ENCODE data around the gene PAFAH1B1.
"Not testable (repeated sequence)": the region's sequence is repeated elsewhere in the genome, so short reads cannot be mapped to it uniquely, and the experiment has no call there.

Gene PAFAH1B1

DNA sequence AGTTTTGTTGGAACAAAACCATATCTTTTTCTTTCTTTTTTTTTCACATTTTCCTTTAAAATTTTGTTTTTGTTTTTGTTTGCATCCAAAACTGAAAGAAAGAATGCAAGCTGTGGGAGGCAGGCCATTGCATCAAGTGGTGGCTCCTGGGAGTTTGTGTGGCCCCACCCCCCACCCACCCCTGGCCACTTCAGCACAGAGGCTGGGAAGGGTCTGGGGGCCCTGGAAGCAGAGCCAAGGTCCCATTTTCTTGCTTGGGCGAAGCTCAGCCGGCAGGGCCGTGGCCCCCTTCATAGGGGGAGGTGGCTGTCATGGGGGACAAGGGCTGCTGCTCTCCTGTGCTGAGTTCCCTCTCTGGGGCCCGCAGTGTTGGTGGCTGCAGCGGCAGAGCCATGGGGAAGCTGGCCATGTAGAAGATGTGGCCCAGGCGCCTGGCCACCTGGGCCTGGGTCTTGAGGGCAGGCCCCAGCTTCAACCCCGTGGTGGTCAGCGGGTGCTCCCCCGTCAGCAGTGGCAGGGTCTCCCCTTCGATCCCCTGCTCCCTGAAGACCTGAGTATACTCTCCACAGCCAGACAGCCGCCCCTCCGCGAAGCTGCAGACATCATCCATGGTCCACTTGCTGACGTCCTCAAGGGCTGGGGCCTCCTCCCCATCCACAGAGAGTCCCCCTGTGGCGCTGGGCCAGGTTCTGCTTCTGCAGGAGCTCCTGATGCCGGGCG lies 19.8 kb downstream of the PAFAH1B1 start:
- Histone ChIP-seq H3K4me2 (ENCODE audit: low read length) (no peak overlapping the region), H3K9me2 (replicated peaks; ENCODE audit: control insufficient read depth, low read length) (no peaks in the 10 kb centered on the region), H3K4me1 (ENCODE audit: control insufficient read depth, low read length) (peaks cover 7% of the 10 kb centered on the region), H3K27me3 (ENCODE audit: control insufficient read depth, low read length) (no peaks in the 10 kb centered on the region), H3K79me2 (ENCODE audit: control insufficient read depth, low read length) (peaks cover 100% of the 10 kb centered on the region), H4K20me1 (ENCODE audit: control insufficient read depth, insufficient read depth, low read depth, low read length) (peaks cover 26% of the 10 kb centered on the region), H3K4me3 (ENCODE audit: low read length) (no peak overlapping the region), H3K27ac (ENCODE audit: low read depth, low read length) (no peak overlapping the region), H3F3A (ENCODE audit: control insufficient read depth, insufficient read depth) (peaks cover 3% of the 10 kb centered on the region; the same call in 1 of the 2 replicates), H3K36me3 (ENCODE audit: control insufficient read depth, low read length) (peaks cover 41% of the 10 kb centered on the region), H3K9me3 (ENCODE audit: control insufficient read depth, insufficient read depth, low read length) (no peaks in the 10 kb centered on the region)
- TF ChIP-seq, protein P1, sequence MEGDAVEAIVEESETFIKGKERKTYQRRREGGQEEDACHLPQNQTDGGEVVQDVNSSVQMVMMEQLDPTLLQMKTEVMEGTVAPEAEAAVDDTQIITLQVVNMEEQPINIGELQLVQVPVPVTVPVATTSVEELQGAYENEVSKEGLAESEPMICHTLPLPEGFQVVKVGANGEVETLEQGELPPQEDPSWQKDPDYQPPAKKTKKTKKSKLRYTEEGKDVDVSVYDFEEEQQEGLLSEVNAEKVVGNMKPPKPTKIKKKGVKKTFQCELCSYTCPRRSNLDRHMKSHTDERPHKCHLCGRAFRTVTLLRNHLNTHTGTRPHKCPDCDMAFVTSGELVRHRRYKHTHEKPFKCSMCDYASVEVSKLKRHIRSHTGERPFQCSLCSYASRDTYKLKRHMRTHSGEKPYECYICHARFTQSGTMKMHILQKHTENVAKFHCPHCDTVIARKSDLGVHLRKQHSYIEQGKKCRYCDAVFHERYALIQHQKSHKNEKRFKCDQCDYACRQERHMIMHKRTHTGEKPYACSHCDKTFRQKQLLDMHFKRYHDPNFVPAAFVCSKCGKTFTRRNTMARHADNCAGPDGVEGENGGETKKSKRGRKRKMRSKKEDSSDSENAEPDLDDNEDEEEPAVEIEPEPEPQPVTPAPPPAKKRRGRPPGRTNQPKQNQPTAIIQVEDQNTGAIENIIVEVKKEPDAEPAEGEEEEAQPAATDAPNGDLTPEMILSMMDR (IDR thresholded peaks at IDR 0.05; ENCODE audit: low read depth, low read length, poor library complexity, severe bottlenecking), result no peak
- no peak for TF ChIP-seq EZH2phosphoT487 (IDR thresholded peaks at IDR 0.05; ENCODE audit: borderline replicate concordance, low read length)

DNA sequence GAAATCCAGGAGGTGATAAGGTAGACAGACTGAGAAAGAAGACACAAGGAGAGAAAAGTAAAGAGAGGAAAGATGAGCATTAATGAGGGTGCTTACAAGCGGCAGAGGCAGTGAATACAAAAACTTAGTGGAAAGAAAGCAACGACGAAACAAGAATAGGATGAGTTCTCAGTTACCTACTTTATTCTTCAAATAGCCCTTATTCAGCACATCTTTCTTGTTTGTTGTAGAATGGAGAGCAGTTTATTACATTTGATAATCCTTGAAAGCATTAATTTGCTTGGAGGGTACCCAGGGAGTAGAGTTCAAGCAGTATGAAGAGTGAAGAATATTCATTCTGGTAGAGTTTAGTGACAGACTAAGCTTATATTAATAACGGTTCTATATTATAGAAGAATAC lies 22.4 kb downstream of the PAFAH1B1 start:
- no peak overlapping the region for H3K4me2 ChIP-seq (ENCODE audit: low read length)

DNA sequence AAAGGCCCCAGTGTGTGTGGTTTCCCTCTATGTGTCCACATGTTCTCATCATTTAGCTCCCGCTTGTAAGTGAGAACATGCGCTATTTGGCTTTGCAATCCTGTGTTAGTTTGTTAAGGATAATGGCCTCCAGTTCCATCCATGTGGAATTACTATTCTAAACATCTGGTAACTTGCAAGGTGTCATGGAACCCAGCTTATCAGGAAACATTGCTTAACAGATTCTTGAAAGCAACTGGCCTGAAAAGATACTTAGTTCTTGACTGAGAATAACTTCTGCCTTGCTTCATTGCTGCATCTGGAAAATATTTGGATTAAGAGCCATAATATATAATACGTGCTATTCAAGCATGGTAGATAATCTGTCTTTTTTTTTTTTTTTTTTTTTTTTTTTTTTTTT lies 27.8 kb downstream of the PAFAH1B1 start:
- Histone ChIP-seq H3F3A (ENCODE audit: control insufficient read depth, insufficient read depth) (peaks cover 21% of the 10 kb centered on the region), H3K4me3 (ENCODE audit: low read length) (no peak overlapping the region), H3K79me2 (ENCODE audit: control insufficient read depth, low read length) (peaks cover 100% of the 10 kb centered on the region), H3K27ac (ENCODE audit: low read depth, low read length) (no peak overlapping the region), H4K20me1 (ENCODE audit: control insufficient read depth, insufficient read depth, low read depth, low read length) (no peaks in the 10 kb centered on the region; the same call in 1 of the 2 replicates), H3K9me2 (replicated peaks; ENCODE audit: control insufficient read depth, low read length) (no peaks in the 10 kb centered on the region), H3K27me3 (ENCODE audit: control insufficient read depth, low read length) (no peaks in the 10 kb centered on the region), H3K4me1 (ENCODE audit: control insufficient read depth, low read length) (peaks cover 42% of the 10 kb centered on the region), H3K9me3 (ENCODE audit: control insufficient read depth, insufficient read depth, low read length) (0 out of 2 replicates have a peak, but pooled peaks cover 3% of the 10 kb centered on the region), H3K4me2 (ENCODE audit: low read length) (no peak overlapping the region), H3K36me3 (ENCODE audit: control insufficient read depth, low read length) (peaks cover 39% of the 10 kb centered on the region)
- TF ChIP-seq, protein P1 (IDR thresholded peaks at IDR 0.05; ENCODE audit: low read depth, low read length, poor library complexity, severe bottlenecking), result no peak
- TF ChIP-seq EZH2phosphoT487 (IDR thresholded peaks at IDR 0.05; ENCODE audit: borderline replicate concordance, low read length), result no peak

More for the DNA sequence above, 22.4 kb downstream of the PAFAH1B1 start:
- H3K79me2 ChIP-seq (ENCODE audit: control insufficient read depth, low read length), result peaks cover 100% of the 10 kb centered on the region
- H4K20me1 ChIP-seq (ENCODE audit: control insufficient read depth, insufficient read depth, low read depth, low read length), result peaks cover 14% of the 10 kb centered on the region
- TF ChIP-seq EZH2phosphoT487 (IDR thresholded peaks at IDR 0.05; ENCODE audit: borderline replicate concordance, low read length), result no peak
- TF ChIP-seq, protein P1 (IDR thresholded peaks at IDR 0.05; ENCODE audit: low read depth, low read length, poor library complexity, severe bottlenecking), result no peak
- no peaks in the 10 kb centered on the region for H3K4me1 ChIP-seq (ENCODE audit: control insufficient read depth, low read length)
- H3K4me3 ChIP-seq (ENCODE audit: low read length), result no peak overlapping the region
- no peak overlapping the region for H3K27ac ChIP-seq (ENCODE audit: low read depth, low read length)
- H3K9me3 ChIP-seq (ENCODE audit: control insufficient read depth, insufficient read depth, low read length), result no peaks in the 10 kb centered on the region
- H3K9me2 ChIP-seq (replicated peaks; ENCODE audit: control insufficient read depth, low read length), result no peaks in the 10 kb centered on the region
- peaks cover 11% of the 10 kb centered on the region for H3F3A ChIP-seq (ENCODE audit: control insufficient read depth, insufficient read depth)
- H3K36me3 ChIP-seq (ENCODE audit: control insufficient read depth, low read length), result peaks cover 42% of the 10 kb centered on the region
- no peaks in the 10 kb centered on the region for H3K27me3 ChIP-seq (ENCODE audit: control insufficient read depth, low read length)

DNA sequence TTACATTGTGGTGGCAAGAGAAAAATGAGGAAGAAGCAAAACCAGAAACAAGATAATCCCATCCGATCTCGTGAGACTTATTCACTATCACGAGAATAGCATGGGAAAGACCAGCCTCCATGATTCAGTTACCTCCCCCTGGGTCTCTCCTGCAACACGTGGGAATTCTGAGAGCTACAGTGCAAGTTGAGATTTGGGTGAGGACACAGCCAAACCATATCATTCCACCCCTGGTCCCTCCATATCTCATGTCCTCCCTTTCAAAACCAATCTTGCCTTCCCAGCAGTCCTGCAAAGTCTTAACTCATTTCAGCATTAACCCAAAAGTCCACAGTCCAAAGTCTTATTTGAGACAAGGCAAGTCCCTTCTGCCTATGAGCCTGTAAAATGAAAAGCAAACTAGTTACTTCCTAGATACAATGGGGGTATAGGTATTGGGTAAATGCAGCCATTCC lies 28.5 kb downstream of the PAFAH1B1 start:
- H3K4me1 ChIP-seq (ENCODE audit: control insufficient read depth, low read length), result peaks cover 47% of the 10 kb centered on the region
- not testable (repeated sequence) for H3K27ac ChIP-seq (ENCODE audit: low read depth, low read length); H3K9me2 ChIP-seq (replicated peaks; ENCODE audit: control insufficient read depth, low read length); H4K20me1 ChIP-seq (ENCODE audit: control insufficient read depth, insufficient read depth, low read depth, low read length); H3K4me3 ChIP-seq (ENCODE audit: low read length); H3K4me2 ChIP-seq (ENCODE audit: low read length); H3K27me3 ChIP-seq (ENCODE audit: control insufficient read depth, low read length); H3K9me3 ChIP-seq (ENCODE audit: control insufficient read depth, insufficient read depth, low read length)
- H3F3A ChIP-seq (ENCODE audit: control insufficient read depth, insufficient read depth), result peaks cover 21% of the 10 kb centered on the region
- peaks cover 39% of the 10 kb centered on the region for H3K36me3 ChIP-seq (ENCODE audit: control insufficient read depth, low read length)
- H3K79me2 ChIP-seq (ENCODE audit: control insufficient read depth, low read length), result peaks cover 100% of the 10 kb centered on the region

DNA sequence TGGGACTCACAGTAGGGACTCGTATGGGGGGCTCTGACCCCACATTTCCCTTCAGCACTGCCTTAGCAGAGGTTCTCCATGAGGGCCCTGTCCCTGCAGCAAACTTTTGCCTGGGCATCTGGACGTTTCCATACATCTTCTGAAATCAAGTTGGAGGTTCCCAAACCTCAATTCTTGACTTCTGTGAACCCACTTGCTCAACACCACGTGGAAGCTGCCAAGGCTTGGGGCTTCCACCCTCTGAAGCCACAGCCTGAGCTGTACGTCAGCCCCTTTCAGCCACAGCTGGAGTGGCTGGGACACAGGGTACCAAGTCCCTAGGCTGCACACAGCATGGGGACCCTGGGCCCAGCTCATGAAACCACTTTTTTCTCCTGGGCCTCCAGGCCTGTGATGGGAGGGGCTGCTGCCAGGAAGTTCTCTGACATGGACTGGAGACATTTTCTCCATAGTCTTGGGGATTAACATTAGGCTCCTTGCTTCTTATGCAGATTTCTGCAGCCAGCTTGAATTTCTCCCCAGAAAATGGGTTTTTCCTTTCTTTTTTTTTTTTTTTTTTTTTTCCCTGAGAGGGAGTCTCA lies 29.4 kb downstream of the PAFAH1B1 start:
- not testable (repeated sequence) for H3K9me3 ChIP-seq (ENCODE audit: control insufficient read depth, insufficient read depth, low read length); H3K27me3 ChIP-seq (ENCODE audit: control insufficient read depth, low read length); H3K9me2 ChIP-seq (replicated peaks; ENCODE audit: control insufficient read depth, low read length); H4K20me1 ChIP-seq (ENCODE audit: control insufficient read depth, insufficient read depth, low read depth, low read length)
- H3K4me1 ChIP-seq (ENCODE audit: control insufficient read depth, low read length), result peaks cover 55% of the 10 kb centered on the region
- peak overlapping the region; percentile 65 for H3K27ac ChIP-seq (ENCODE audit: low read depth, low read length)
- peaks cover 100% of the 10 kb centered on the region for H3K79me2 ChIP-seq (ENCODE audit: control insufficient read depth, low read length)
- peak overlapping the region; percentile 58 for H3K4me2 ChIP-seq (ENCODE audit: low read length)
- H3F3A ChIP-seq (ENCODE audit: control insufficient read depth, insufficient read depth), result peaks cover 21% of the 10 kb centered on the region
- H3K4me3 ChIP-seq (ENCODE audit: low read length), result peak overlapping the region; percentile 47; the same call in 1 of the 2 replicates
- H3K36me3 ChIP-seq (ENCODE audit: control insufficient read depth, low read length), result peaks cover 39% of the 10 kb centered on the region

All from DOHH2 (cell line).